ENCODE measurements around the gene TTLL9. TPM values are rescaled to one million over a fixed set of nuclear protein-coding genes. Genes with fewer than 3 reads are reported as not detected.

TTLL9 gene
- total and polyA plus RNA-seq, 10 of the 15 experiments (the other 5 are each of a cell fraction or from before 2014, with no cell fraction given) = 0.03 to 0.77 (median 0.11) TPM; not detected in 2

- POLR2A ChIA-PET = no interaction called here
- Histone ChIP-seq H3K4me1 (ENCODE audit: control insufficient read depth, insufficient read depth, low read length) (peaks cover 4% of the 10 kb centered on the region; the same call in 1 of the 2 replicates), H3K79me2 (ENCODE audit: control insufficient read depth, insufficient read depth, low read length) (no peaks in the 10 kb centered on the region), H3K27ac (ENCODE audit: control insufficient read depth, insufficient read depth) (no peak overlapping the region), H3K4me3 (no peak overlapping the region), H3K4me2 (ENCODE audit: control insufficient read depth, insufficient read depth) (no peak overlapping the region), H3K27me3 (replicated peaks in 1 of 2; ENCODE audit: control insufficient read depth in 2 of 2, insufficient read depth in 2 of 2, low read length in 1 of 2) (no peaks in the 10 kb centered on the region), H3K9me3 (replicated peaks; ENCODE audit: control insufficient read depth, insufficient read depth, low read length) (no peaks in the 10 kb centered on the region), H3K9ac (ENCODE audit: control insufficient read depth, insufficient read depth, low read length) (no peak overlapping the region), H4K20me1 (ENCODE audit: control insufficient read depth, insufficient read depth) (no peaks in the 10 kb centered on the region), H2AFZ (ENCODE audit: control insufficient read depth, low read depth, low read length) (no peak overlapping the region), H3K36me3 (ENCODE audit: control insufficient read depth in 2 of 2, insufficient read depth in 2 of 2, low read length in 1 of 2) (no peaks in the 10 kb centered on the region; a peak in 1 of 4 replicates)
- RAD21 ChIA-PET (ENCODE audit: unreplicated experiment) = no interaction called here
- intact Hi-C loops (cut with micrococcal nuclease; ENCODE audit: unreplicated experiment) = no loop called here
- CTCF ChIA-PET = interaction anchor here (1.3 to 1.7 kb wide), 4 partner anchors 9 to 201 kb away, joined by 3 to 5 read pairs (median 5); no protein-coding TSS in a partner anchor
- 36% methylated on average over 6 of the region's 6 CpGs for WGBS (ENCODE audit: insufficient coverage, insufficient replicate concordance, low lambda C conversion rate, missing lambda C conversion rate)
- in situ Hi-C loops (cut with MboI) = no loop called here
- SMC1A ChIA-PET (ENCODE audit: uncharacterized antibody, unreplicated experiment) = interaction anchor here (1.0 kb wide), 1 partner anchor 14 kb away, joined by 3 read pairs; no protein-coding TSS in a partner anchor
- BruUV-seq (replicated peaks) = no TSS peak
- no peak for FAIRE-seq
- ATAC-seq = no peak
- TF ChIP-seq BRCA1 (IDR thresholded peaks at IDR 0.05; ENCODE audit: low read depth, low read length) (no peak), POLR2AphosphoS5 (IDR thresholded peaks at IDR 0.05; ENCODE audit: low read length) (no peak), SREBF1 (IDR thresholded peaks at IDR 0.05; ENCODE audit: low read length) (no peak), BHLHE40 (IDR thresholded peaks at IDR 0.05; ENCODE audit: borderline replicate concordance in 1 of 2, low read depth in 2 of 2, low read length in 1 of 2) (no peak), ATF3 (IDR thresholded peaks at IDR 0.05; ENCODE audit: borderline replicate concordance, extremely low read depth, low read depth, low read length) (no peak), IRF4 (IDR thresholded peaks at IDR 0.05; ENCODE audit: low read depth, low read length) (no peak), SMAD1 (IDR thresholded peaks at IDR 0.05; ENCODE audit: low read depth, partially characterized antibody) (no peak), PKNOX1 (IDR thresholded peaks at IDR 0.05) (no peak)
- no peak for DNase-seq (ENCODE audit: low read depth, low spot score)
Observed at GRCh38 chr20:31831211-31831610, 39.2 kb upstream of the TTLL9 start.
